Breast epithelium (tissue), 4 donors: ENCODE results near the gene PPP2R5D. TPM values are rescaled to one million over a fixed set of nuclear protein-coding genes. Genes with fewer than 3 reads are reported as not detected.
A peak's percentile ranks its signal among the peaks of the same experiment; 100 is the strongest.

Experiments
- DNase-seq, 2 donors: peaks; one replicate each; pipeline ENCODE4 v3.0.0-alpha.2; 2019; ENCODE audit warnings: low spot score in 2 of 2
- H3K27ac ChIP-seq, 2 donors: fragments of 200-600 bp; sonication (generic) in 1 of 2; one replicate each; pipeline ENCODE4 v1.5.1; 2016 to 2019; ENCODE audit warnings: mild to moderate bottlenecking in 1 of 2
- H3K27me3 ChIP-seq, 2 donors: fragments of 200-600 bp; sonication (generic) in 1 of 2; one replicate each; pipeline versions ENCODE4 v1.5.1 to v1.6.0; 2017 to 2019; ENCODE audit warnings: control low read depth in 1 of 2, mild to moderate bottlenecking in 1 of 2
- H3K36me3 ChIP-seq: fragments of 200-600 bp; one replicate; pipeline ENCODE4 v1.5.1; 2019
- H3K4me1 ChIP-seq, 2 donors: fragments of 200-600 bp; sonication (generic); one replicate each; pipeline ENCODE4 v1.5.1; 2016 to 2019; ENCODE audit warnings: control low read depth in 1 of 2
- H3K4me3 ChIP-seq, 3 donors: fragments of 200-600 bp; sonication (generic); 1 replicate in 2 of 3; 2 replicates in 1 of 3; pipeline ENCODE4 v1.5.1; 2016 to 2019; ENCODE audit warnings: mild to moderate bottlenecking in 3 of 3, moderate library complexity in 2 of 3
- H3K9me3 ChIP-seq, 2 donors: fragments of 200-600 bp; sonication (generic) in 1 of 2; one replicate each; pipeline ENCODE4 v1.5.1; 2016 to 2019; ENCODE audit warnings: control low read depth in 1 of 2
- CTCF ChIP-seq, 3 donors: fragments of 450-650 bp; IDR thresholded peaks; one replicate each; pipeline ENCODE4 v1.5.1; 2016 to 2017; ENCODE audit warnings: antibody characterized with exemption in 3 of 3, mild to moderate bottlenecking in 3 of 3, moderate library complexity in 3 of 3
- POLR2A ChIP-seq: fragments of 450-650 bp; IDR thresholded peaks from one replicate; pipeline ENCODE4 v1.6.1; 2016; ENCODE audit warnings: antibody characterized with exemption, mild to moderate bottlenecking, moderate library complexity
- POLR2AphosphoS5 ChIP-seq, 3 donors: sonication (generic); formaldehyde crosslinking; IDR thresholded peaks; one replicate each; pipeline ENCODE4 v1.6.1; 2017; ENCODE audit warnings: antibody characterized with exemption in 3 of 3
- intact Hi-C: fragments of 100-400 bp; cut with DNase I; formaldehyde crosslinking; loops from one replicate; pipeline ENCODE4 v1.15.1; 2023; ENCODE audit warnings: low total_unique reads
- total RNA-seq, 3 donors: library from RNA; depleted of rRNA; stranded (reverse); fragments of >200 nt; gene quantifications; one replicate each; pipeline ENCODE4 v1.1.0, GENCODE V29; 2016

PPP2R5D gene
- total RNA-seq, 3 donors from 2014 or later, result 25.2 to 35.6 (median 34.7) TPM

- H3K4me3 ChIP-seq, result peak overlapping the region; percentile 77 to 90 (median 81)
- H3K4me1 ChIP-seq, result peaks cover 5 to 10% of the 10 kb centered on the region in 2 donors
- no peak for TF ChIP-seq POLR2AphosphoS5 (IDR thresholded peaks at IDR 0.05)
- no peak for TF ChIP-seq POLR2A
- no peak for TF ChIP-seq CTCF (IDR thresholded peaks at IDR 0.05)
- peak overlapping the region; percentile 93 to 97 for H3K27ac ChIP-seq
- H3K27me3 ChIP-seq, result no peaks in the 10 kb centered on the region
- H3K9me3 ChIP-seq, result no peaks in the 10 kb centered on the region
- no peaks in the 10 kb centered on the region for H3K36me3 ChIP-seq
- intact Hi-C loops, result no loop called here
- no peak for DNase-seq
Measured at GRCh38 chr6:43060034-43060754, 75.8 kb downstream of the PPP2R5D start.

GRCh38 chr6:43060755-43061633 lies 76.6 kb downstream of the PPP2R5D start:
- no peak for TF ChIP-seq CTCF (IDR thresholded peaks at IDR 0.05)
- TF ChIP-seq POLR2A, result no peak
- no peak for TF ChIP-seq POLR2AphosphoS5 (IDR thresholded peaks at IDR 0.05)
- Histone ChIP-seq H3K4me3 (peak overlapping the region in 2 of 3 donors; percentile 77 to 90), H3K27ac (peak overlapping the region in 1 of 2 donors; percentile 97), H3K27me3 (no peaks in the 10 kb centered on the region), H3K4me1 (peaks cover 5 to 10% of the 10 kb centered on the region in 2 donors), H3K36me3 (no peaks in the 10 kb centered on the region), H3K9me3 (no peaks in the 10 kb centered on the region)
- DNase-seq, result no peak
- intact Hi-C loops, result no loop called here

- TF ChIP-seq POLR2AphosphoS5 (IDR thresholded peaks at IDR 0.05) (no peak), CTCF (IDR thresholded peaks at IDR 0.05) (no peak), POLR2A (no peak)
- H3K27me3 ChIP-seq, result no peaks in the 10 kb centered on the region
- intact Hi-C loops, result no loop called here
- H3K4me1 ChIP-seq, result peaks cover 5 to 10% of the 10 kb centered on the region in 2 donors
- no peaks in the 10 kb centered on the region for H3K36me3 ChIP-seq
- DNase-seq, result no peak
- no peak overlapping the region for H3K27ac ChIP-seq
- H3K4me3 ChIP-seq, result no peak overlapping the region
- H3K9me3 ChIP-seq, result no peaks in the 10 kb centered on the region
Measured at GRCh38 chr6:43061861-43062260, 77.5 kb downstream of the PPP2R5D start.

Other genes starting within 250 kb of the PPP2R5D start
- 10 to 100 TPM; 21.3 to 27.7 (median 26.3) TPM for gene TBCC, start 238.5 kb upstream of the PPP2R5D start, total RNA-seq
- 10 to 100 TPM; 16.7 to 25.2 (median 16.8) TPM for gene BICRAL, start 202.5 kb upstream of the PPP2R5D start, total RNA-seq
- 100 to 1,000 TPM in 1 of 3 donors, 10 to 100 TPM in 2; 85.5 to 107 (median 90.1) TPM for gene RPL7L1, start 105.0 kb upstream of the PPP2R5D start, total RNA-seq
- not detected for gene PTCRA, start 68.5 kb upstream of the PPP2R5D start, total RNA-seq
- gene CNPY3, start 55.1 kb upstream of the PPP2R5D start, total RNA-seq, result 10 to 100 TPM; 27.5 to 37.9 (median 33.1) TPM
- 1 to 10 TPM in 2 of 3 donors, under 1 TPM in 1; 0.32 to 5.9 (median 1.8) TPM for gene GNMT, start 23.8 kb upstream of the PPP2R5D start, total RNA-seq
- gene PEX6, start 5.4 kb upstream of the PPP2R5D start, total RNA-seq, result 10 to 100 TPM; 13.0 to 22.3 (median 18.9) TPM
- 10 to 100 TPM; 65.0 to 78.0 (median 76.3) TPM for gene MEA1, start 29.4 kb downstream of the PPP2R5D start, total RNA-seq
- 10 to 100 TPM; 91.4 to 97.3 (median 92.5) TPM for gene KLHDC3, start 29.7 kb downstream of the PPP2R5D start, total RNA-seq
- 10 to 100 TPM; 48.8 to 69.2 (median 56.3) TPM for gene RRP36, start 37.1 kb downstream of the PPP2R5D start, total RNA-seq
- 10 to 100 TPM; 12.6 to 21.4 (median 19.3) TPM for gene CUL7, start 69.3 kb downstream of the PPP2R5D start, total RNA-seq
- 10 to 100 TPM; 17.9 to 32.1 (median 29.1) TPM for gene MRPL2, start 74.9 kb downstream of the PPP2R5D start, total RNA-seq
- gene KLC4, start 75.1 kb downstream of the PPP2R5D start, total RNA-seq, result 10 to 100 TPM; 20.5 to 33.7 (median 21.0) TPM
- gene PTK7, start 91.7 kb downstream of the PPP2R5D start, total RNA-seq, result 10 to 100 TPM in 2 of 3 donors, 1 to 10 TPM in 1; 7.0 to 57.1 (median 52.1) TPM
- gene SRF, start 186.7 kb downstream of the PPP2R5D start, total RNA-seq, result 10 to 100 TPM; 18.1 to 32.1 (median 28.5) TPM
- gene CUL9, start 197.6 kb downstream of the PPP2R5D start, total RNA-seq, result 10 to 100 TPM; 25.1 to 47.5 (median 43.3) TPM
- 10 to 100 TPM; 46.5 to 61.1 (median 53.7) TPM for gene DNPH1, start 244.9 kb downstream of the PPP2R5D start, total RNA-seq